Natural killer cell (primary cell): ENCODE results near the gene PAX8. TPM values are rescaled to one million over a fixed set of nuclear protein-coding genes. Genes with fewer than 3 reads are reported as not detected.

Experiments used
- ATAC-seq, 3 donors: fragments of 150-1000 bp in 2 of 3; fragments of 200-7000 bp in 1 of 3; cut with Tn5 transposase; 1 replicate in 1 of 3; 2 replicates in 2 of 3; pipeline ENCODE4 v1.10.0; 2021; ENCODE audit warnings: mild to moderate bottlenecking in 2 of 3, moderate library complexity in 2 of 3
- DNase-seq, 2 donors: peaks; one replicate each; pipeline versions ENCODE4 v3.0.0 to v3.0.0-alpha.2; 2013 to 2021; ENCODE audit warnings: mixed read lengths in 1 of 2
- H3K27ac ChIP-seq: one replicate; pipeline ENCODE4 v1.5.1; 2013; ENCODE audit warnings: mild to moderate bottlenecking, low read length
- H3K27me3 ChIP-seq: one replicate; pipeline ENCODE4 v1.6.1; 2013; ENCODE audit warnings: low read length; ENCODE audit not compliant: control insufficient read depth, insufficient read depth
- H3K36me3 ChIP-seq: one replicate; pipeline ENCODE4 v1.6.1; 2013; ENCODE audit warnings: low read length; ENCODE audit not compliant: control insufficient read depth, insufficient read depth
- H3K4me1 ChIP-seq: one replicate; pipeline ENCODE4 v1.6.1; 2013; ENCODE audit warnings: low read length; ENCODE audit not compliant: control insufficient read depth, insufficient read depth
- H3K4me3 ChIP-seq: one replicate; pipeline ENCODE4 v1.5.1; 2013; ENCODE audit warnings: low read length
- H3K9me3 ChIP-seq: one replicate; pipeline ENCODE4 v1.6.1; 2013; ENCODE audit warnings: low read length; ENCODE audit not compliant: control insufficient read depth, insufficient read depth
- H3K27ac Mint-ChIP-seq, 2 donors: one replicate each; pipeline ENCODE4 v1.8.0; 2022; ENCODE audit warnings: mild to moderate bottlenecking in 2 of 2, mixed read lengths in 2 of 2, moderate library complexity in 1 of 2
- H3K27me3 Mint-ChIP-seq, 2 donors: one replicate each; pipeline ENCODE4 v1.8.0; 2022; ENCODE audit warnings: low read depth in 2 of 2, mixed read lengths in 2 of 2
- H3K36me3 Mint-ChIP-seq: one replicate; pipeline ENCODE4 v1.8.0; 2022; ENCODE audit warnings: mixed read lengths
- H3K4me1 Mint-ChIP-seq, 2 donors: one replicate each; pipeline ENCODE4 v1.8.0; 2022; ENCODE audit warnings: mixed read lengths in 2 of 2
- H3K4me3 Mint-ChIP-seq: one replicate; pipeline ENCODE4 v1.8.0; 2022; ENCODE audit warnings: mild to moderate bottlenecking, moderate library complexity, mixed read lengths
- H3K9me3 Mint-ChIP-seq, 2 donors: one replicate each; pipeline ENCODE4 v1.8.0; 2022; ENCODE audit warnings: mixed read lengths in 2 of 2
- WGBS: methylation state at CpG from one replicate; pipeline ENCODE4 v1.1.7; 2013; ENCODE audit warnings: missing lambda C conversion rate; ENCODE audit not compliant: insufficient coverage; 5-methylcytosine and 5-hydroxymethylcytosine counted together
- intact Hi-C: fragments of 100-400 bp; cut with micrococcal nuclease; formaldehyde crosslinking; loops from one replicate; pipeline ENCODE4 v1.14.2; 2022
- total RNA-seq, 4 donors: library from RNA; stranded (reverse); fragments of 120-200 nt in 1 of 4; gene quantifications; one replicate each; pipeline versions ENCODE4 v1.2.3 to v1.2.4, GENCODE V29; 2013 to 2022
- TF ChIP-seq, protein P1 (sequence below): fragments of 200-600 bp; IDR thresholded peaks from one replicate; pipeline ENCODE4 v1.8.0; 2022; ENCODE audit warnings: antibody characterized with exemption

The PAX8 gene
- total RNA-seq, 3 donors from 2014 or later (not counting 1 experiment from before 2014, with no cell fraction given), result 0.57 to 1.2 (median 0.65) TPM

DNA sequence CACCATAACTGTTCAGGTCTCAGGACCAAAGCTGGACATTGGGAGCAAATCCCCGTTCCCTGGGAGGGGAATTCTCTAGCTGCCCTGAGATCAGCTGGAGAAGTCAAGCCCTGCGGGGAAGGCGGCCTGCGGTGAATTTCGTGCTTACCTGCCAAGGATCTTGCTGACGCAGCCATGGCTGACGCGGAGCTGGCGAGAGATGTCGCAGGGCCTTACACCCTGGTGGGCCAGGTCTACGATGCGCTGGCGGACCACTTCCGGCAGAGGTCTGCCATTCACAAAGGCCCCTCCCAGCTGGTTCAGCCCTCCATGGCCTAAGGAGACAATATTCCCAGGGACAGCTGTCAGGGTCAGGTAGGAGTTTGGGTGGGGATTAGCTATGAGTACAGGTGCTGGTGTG lies 32.1 kb downstream of the PAX8 start:
- H3K36me3 Mint-ChIP-seq, result no peaks in the 10 kb centered on the region
- peaks cover 15% of the 10 kb centered on the region for H3K4me1 ChIP-seq
- H3K27me3 Mint-ChIP-seq, result no peaks in the 10 kb centered on the region
- H3K4me3 Mint-ChIP-seq, result no peak overlapping the region
- H3K4me3 ChIP-seq, result no peak overlapping the region
- WGBS, result 90% methylated on average over 14 of the region's 14 CpGs
- no peak overlapping the region for H3K27ac Mint-ChIP-seq
- DNase-seq (no peak), ATAC-seq (no peak)
- H3K4me1 Mint-ChIP-seq, result peaks cover 21 to 26% of the 10 kb centered on the region in 2 donors
- TF ChIP-seq, protein P1, sequence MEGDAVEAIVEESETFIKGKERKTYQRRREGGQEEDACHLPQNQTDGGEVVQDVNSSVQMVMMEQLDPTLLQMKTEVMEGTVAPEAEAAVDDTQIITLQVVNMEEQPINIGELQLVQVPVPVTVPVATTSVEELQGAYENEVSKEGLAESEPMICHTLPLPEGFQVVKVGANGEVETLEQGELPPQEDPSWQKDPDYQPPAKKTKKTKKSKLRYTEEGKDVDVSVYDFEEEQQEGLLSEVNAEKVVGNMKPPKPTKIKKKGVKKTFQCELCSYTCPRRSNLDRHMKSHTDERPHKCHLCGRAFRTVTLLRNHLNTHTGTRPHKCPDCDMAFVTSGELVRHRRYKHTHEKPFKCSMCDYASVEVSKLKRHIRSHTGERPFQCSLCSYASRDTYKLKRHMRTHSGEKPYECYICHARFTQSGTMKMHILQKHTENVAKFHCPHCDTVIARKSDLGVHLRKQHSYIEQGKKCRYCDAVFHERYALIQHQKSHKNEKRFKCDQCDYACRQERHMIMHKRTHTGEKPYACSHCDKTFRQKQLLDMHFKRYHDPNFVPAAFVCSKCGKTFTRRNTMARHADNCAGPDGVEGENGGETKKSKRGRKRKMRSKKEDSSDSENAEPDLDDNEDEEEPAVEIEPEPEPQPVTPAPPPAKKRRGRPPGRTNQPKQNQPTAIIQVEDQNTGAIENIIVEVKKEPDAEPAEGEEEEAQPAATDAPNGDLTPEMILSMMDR, result no peak
- H3K9me3 Mint-ChIP-seq, result no peaks in the 10 kb centered on the region
- H3K27me3 ChIP-seq, result no peaks in the 10 kb centered on the region
- H3K27ac ChIP-seq, result no peak overlapping the region
- intact Hi-C loops, result loop anchor here (5.0 kb wide), 1 partner anchor 146 kb away; no protein-coding TSS in a partner anchor
- no peaks in the 10 kb centered on the region for H3K36me3 ChIP-seq
- no peaks in the 10 kb centered on the region for H3K9me3 ChIP-seq

DNA sequence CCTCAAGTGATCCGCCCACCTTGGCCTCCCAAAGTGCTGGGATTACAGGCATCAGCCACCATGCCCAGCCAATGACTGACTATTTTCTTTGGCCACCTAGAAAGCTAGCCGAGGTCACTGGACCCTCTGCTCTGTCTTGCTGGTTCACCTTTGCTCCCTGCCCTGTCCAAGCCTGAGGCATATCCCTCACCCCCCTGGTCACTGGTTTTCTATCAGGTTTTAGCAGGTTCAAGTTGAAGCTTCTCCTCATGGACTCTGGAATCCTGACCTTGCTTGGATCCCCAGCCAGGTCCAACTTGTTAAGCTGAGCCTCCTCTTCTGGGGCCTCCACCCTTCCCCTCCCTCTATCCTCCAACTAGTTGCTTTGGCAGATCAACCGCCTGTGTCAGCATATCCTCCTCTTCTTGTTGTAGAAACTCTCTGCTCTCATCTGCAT lies 33.4 kb downstream of the PAX8 start:
- Histone ChIP-seq H3K27ac (no peak overlapping the region), H3K27me3 (no peaks in the 10 kb centered on the region), H3K4me3 (no peak overlapping the region), H3K4me1 (peaks cover 9% of the 10 kb centered on the region), H3K36me3 (no peaks in the 10 kb centered on the region), H3K9me3 (no peaks in the 10 kb centered on the region)
- Mint-ChIP-seq H3K27me3 (no peaks in the 10 kb centered on the region), H3K4me1 (peaks cover 8 to 23% of the 10 kb centered on the region in 2 donors), H3K36me3 (no peaks in the 10 kb centered on the region), H3K27ac (no peak overlapping the region), H3K4me3 (no peak overlapping the region), H3K9me3 (no peaks in the 10 kb centered on the region)
- DNase-seq (no peak), ATAC-seq (no peak)
- TF ChIP-seq, protein P1, result no peak
- intact Hi-C loops, result loop anchor here (5.0 kb wide), 1 partner anchor 147 kb away; no protein-coding TSS in a partner anchor
- WGBS, result 92% methylated on average over 3 of the region's 3 CpGs

DNA sequence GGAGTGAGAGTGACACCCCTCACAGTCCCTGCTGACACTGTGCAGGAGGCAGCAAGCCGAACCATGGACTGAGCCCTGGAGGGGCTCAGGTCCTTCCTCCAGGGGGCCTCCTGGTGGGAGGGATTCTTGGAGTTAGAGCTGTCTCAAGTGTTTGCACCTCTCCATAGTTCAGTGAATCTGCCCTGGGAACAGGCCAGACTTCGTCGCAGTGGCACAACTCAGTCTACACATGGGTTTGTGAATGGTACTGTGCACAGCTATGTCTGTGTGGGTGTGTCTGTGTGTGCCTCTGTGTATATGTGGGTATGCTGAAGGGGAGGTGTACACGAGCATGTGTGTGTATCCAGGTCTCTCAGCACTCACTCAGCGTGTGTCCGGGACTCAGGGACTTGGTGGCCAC lies 36.4 kb downstream of the PAX8 start:
- 96% methylated on average over 6 of the region's 6 CpGs for WGBS
- Histone ChIP-seq H3K4me3 (no peak overlapping the region), H3K36me3 (no peaks in the 10 kb centered on the region), H3K9me3 (no peaks in the 10 kb centered on the region), H3K27me3 (no peaks in the 10 kb centered on the region), H3K4me1 (peaks cover 3% of the 10 kb centered on the region), H3K27ac (no peak overlapping the region)
- H3K36me3 Mint-ChIP-seq, result no peaks in the 10 kb centered on the region
- peaks cover 0 to 14% of the 10 kb centered on the region in 2 donors for H3K4me1 Mint-ChIP-seq
- no peak overlapping the region for H3K4me3 Mint-ChIP-seq
- DNase-seq (no peak), ATAC-seq (no peak)
- H3K27ac Mint-ChIP-seq, result no peak overlapping the region
- TF ChIP-seq, protein P1, result no peak
- no peaks in the 10 kb centered on the region for H3K27me3 Mint-ChIP-seq
- H3K9me3 Mint-ChIP-seq, result no peaks in the 10 kb centered on the region
- intact Hi-C loops, result no loop called here
